Stomach (tissue), 4 donors: Measurements from ENCODE around the gene ZKSCAN1.

Source experiments
- POLR2A ChIP-seq, 4 donors: fragments of 450-650 bp; IDR thresholded peaks; one replicate each; pipeline ENCODE4 v1.6.1; 2016; ENCODE audit warnings: antibody characterized with exemption in 4 of 4, control low read depth in 2 of 4, mild to moderate bottlenecking in 1 of 4, moderate library complexity in 1 of 4
- POLR2AphosphoS5 ChIP-seq, 3 donors: sonication (generic); formaldehyde crosslinking; IDR thresholded peaks; one replicate each; pipeline ENCODE4 v1.6.1; 2016; ENCODE audit warnings: antibody characterized with exemption in 3 of 3

DNA sequence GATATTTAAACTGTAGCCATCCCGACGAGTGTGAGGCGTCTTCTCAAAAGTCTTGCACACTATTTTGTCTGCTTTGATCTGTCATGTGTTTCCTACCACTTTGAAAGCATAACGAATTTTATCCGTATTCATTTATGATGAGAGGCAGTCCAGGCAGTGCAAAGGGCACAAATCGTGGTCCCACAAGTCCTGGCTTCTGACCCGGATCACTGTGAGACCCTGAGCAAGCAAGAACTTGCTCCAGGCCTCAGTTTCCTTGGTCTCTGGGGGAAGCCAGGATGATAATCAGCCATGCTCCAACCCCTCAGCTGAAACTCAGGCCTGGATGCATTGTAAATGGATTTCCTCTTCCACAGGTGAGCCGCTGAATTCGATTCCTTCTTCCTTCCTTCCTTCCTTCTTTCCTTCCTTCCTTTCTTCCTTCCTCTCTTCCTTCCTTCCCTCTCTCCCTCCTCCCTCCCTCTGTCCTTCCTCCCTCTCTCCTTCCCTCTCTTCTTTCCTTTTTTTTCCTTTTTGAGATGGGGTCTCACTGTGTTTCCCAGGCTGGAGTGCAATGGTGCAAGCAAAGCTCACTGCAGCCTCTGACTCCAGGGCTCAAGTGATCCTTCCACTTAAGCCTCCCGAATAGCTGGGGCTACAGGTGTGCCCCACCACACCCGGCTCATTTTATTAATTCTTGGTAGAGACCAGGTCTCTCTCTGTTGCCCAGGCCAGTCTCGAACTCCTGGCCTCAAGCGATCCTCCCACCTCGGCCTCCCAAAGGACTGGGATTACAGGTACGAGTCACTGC is 18.4 kb upstream of the ZKSCAN1 start:
- TF ChIP-seq POLR2AphosphoS5 (IDR thresholded peaks at IDR 0.05) (no peak), POLR2A (IDR thresholded peaks at IDR 0.05) (no peak)
